WTC11 (cell line): ENCODE results near the gene EPS8L2.

Experiments
- ATF3 ChIP-seq: sonication (generic); formaldehyde crosslinking; conservative IDR thresholded peaks from 2 replicates; pipeline ENCODE4 v1.8.1; 2022; ENCODE audit warnings: mild to moderate bottlenecking, missing genetic modification reagents
- CTCF ChIP-seq: fragments of 200-600 bp; IDR thresholded peaks from 2 replicates; pipeline ENCODE4 v1.8.0; 2022; ENCODE audit warnings: antibody characterized with exemption
- E2F4 ChIP-seq: sonication (generic); formaldehyde crosslinking; IDR thresholded peaks from 2 replicates; pipeline ENCODE4 v1.8.1; 2022; ENCODE audit warnings: low read depth, mild to moderate bottlenecking, moderate library complexity, missing genetic modification reagents, borderline replicate concordance
- ELF4 ChIP-seq: sonication (generic); formaldehyde crosslinking; IDR thresholded peaks from 2 replicates; pipeline ENCODE4 v1.8.1; 2022; ENCODE audit warnings: low read depth, mild to moderate bottlenecking, moderate library complexity, missing genetic modification reagents
- ETV6 ChIP-seq: sonication (generic); formaldehyde crosslinking; IDR thresholded peaks from 2 replicates; pipeline ENCODE4 v1.8.1; 2022; ENCODE audit warnings: mild to moderate bottlenecking, missing genetic modification reagents
- FOXK1 ChIP-seq: sonication (generic); formaldehyde crosslinking; IDR thresholded peaks from 2 replicates; pipeline ENCODE4 v1.8.0; 2022; ENCODE audit warnings: mild to moderate bottlenecking, moderate library complexity, missing genetic modification reagents
- NFE2L1 ChIP-seq: sonication (generic); formaldehyde crosslinking; IDR thresholded peaks from 2 replicates; pipeline ENCODE4 v1.8.1; 2023; ENCODE audit warnings: missing genetic modification reagents
- NFYB ChIP-seq: sonication (generic); formaldehyde crosslinking; conservative IDR thresholded peaks from 2 replicates; pipeline ENCODE4 v1.8.0; 2022; ENCODE audit warnings: low read depth, missing genetic modification reagents
- TP53 ChIP-seq: sonication (generic); formaldehyde crosslinking; IDR thresholded peaks from 2 replicates; pipeline ENCODE4 v1.8.1; 2023; ENCODE audit warnings: mild to moderate bottlenecking, missing genetic modification reagents
- TF ChIP-seq, protein P1 (sequence below): sonication (generic); formaldehyde crosslinking; IDR thresholded peaks from 2 replicates; pipeline ENCODE4 v1.8.0; 2022; ENCODE audit warnings: mild to moderate bottlenecking, missing genetic modification reagents
- TF ChIP-seq, protein P2 (sequence below): sonication (generic); formaldehyde crosslinking; IDR thresholded peaks from 2 replicates; pipeline ENCODE4 v1.8.0; 2022; ENCODE audit warnings: mild to moderate bottlenecking, missing genetic modification reagents
- TF ChIP-seq, protein P3 (sequence below): sonication (generic); formaldehyde crosslinking; IDR thresholded peaks from 2 replicates; pipeline ENCODE4 v1.8.1; 2023; ENCODE audit warnings: mild to moderate bottlenecking, missing genetic modification reagents, moderate library complexity
- TF ChIP-seq, protein P4 (sequence below): sonication (generic); formaldehyde crosslinking; IDR thresholded peaks from 2 replicates; pipeline ENCODE4 v1.8.1; 2022; ENCODE audit warnings: mild to moderate bottlenecking, missing genetic modification reagents, moderate library complexity, borderline replicate concordance

GRCh38 chr11:707817-708420 is 1.9 kb downstream of the EPS8L2 start:
- TF ChIP-seq, protein P1, sequence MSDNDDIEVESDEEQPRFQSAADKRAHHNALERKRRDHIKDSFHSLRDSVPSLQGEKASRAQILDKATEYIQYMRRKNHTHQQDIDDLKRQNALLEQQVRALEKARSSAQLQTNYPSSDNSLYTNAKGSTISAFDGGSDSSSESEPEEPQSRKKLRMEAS (CRISPR knock-in tag) = no peak
- TF ChIP-seq ATF3 (CRISPR knock-in tag) (no peak), FOXK1 (CRISPR knock-in tag) (no peak), ELF4 (CRISPR knock-in tag) (no peak), E2F4 (CRISPR knock-in tag) (no peak), CTCF (no peak), NFYB (CRISPR knock-in tag) (no peak), TP53 (CRISPR knock-in tag) (no peak), NFE2L1 (no peak), ETV6 (CRISPR knock-in tag) (no peak)
- TF ChIP-seq, protein P2, sequence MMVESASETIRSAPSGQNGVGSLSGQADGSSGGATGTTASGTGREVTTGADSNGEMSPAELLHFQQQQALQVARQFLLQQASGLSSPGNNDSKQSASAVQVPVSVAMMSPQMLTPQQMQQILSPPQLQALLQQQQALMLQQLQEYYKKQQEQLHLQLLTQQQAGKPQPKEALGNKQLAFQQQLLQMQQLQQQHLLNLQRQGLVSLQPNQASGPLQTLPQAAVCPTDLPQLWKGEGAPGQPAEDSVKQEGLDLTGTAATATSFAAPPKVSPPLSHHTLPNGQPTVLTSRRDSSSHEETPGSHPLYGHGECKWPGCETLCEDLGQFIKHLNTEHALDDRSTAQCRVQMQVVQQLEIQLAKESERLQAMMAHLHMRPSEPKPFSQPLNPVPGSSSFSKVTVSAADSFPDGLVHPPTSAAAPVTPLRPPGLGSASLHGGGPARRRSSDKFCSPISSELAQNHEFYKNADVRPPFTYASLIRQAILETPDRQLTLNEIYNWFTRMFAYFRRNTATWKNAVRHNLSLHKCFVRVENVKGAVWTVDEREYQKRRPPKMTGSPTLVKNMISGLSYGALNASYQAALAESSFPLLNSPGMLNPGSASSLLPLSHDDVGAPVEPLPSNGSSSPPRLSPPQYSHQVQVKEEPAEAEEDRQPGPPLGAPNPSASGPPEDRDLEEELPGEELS = no peak
- TF ChIP-seq, protein P3, sequence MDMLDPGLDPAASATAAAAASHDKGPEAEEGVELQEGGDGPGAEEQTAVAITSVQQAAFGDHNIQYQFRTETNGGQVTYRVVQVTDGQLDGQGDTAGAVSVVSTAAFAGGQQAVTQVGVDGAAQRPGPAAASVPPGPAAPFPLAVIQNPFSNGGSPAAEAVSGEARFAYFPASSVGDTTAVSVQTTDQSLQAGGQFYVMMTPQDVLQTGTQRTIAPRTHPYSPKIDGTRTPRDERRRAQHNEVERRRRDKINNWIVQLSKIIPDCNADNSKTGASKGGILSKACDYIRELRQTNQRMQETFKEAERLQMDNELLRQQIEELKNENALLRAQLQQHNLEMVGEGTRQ (CRISPR knock-in tag) = no peak
- TF ChIP-seq, protein P4, sequence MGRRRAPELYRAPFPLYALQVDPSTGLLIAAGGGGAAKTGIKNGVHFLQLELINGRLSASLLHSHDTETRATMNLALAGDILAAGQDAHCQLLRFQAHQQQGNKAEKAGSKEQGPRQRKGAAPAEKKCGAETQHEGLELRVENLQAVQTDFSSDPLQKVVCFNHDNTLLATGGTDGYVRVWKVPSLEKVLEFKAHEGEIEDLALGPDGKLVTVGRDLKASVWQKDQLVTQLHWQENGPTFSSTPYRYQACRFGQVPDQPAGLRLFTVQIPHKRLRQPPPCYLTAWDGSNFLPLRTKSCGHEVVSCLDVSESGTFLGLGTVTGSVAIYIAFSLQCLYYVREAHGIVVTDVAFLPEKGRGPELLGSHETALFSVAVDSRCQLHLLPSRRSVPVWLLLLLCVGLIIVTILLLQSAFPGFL = no peak
